IMR-90 (cell line): ENCODE measurements around the gene CIRBP. TPM values are rescaled to one million over a fixed set of nuclear protein-coding genes. Genes with fewer than 3 reads are reported as not detected.
A peak's percentile ranks its signal among the peaks of the same experiment; 100 is the strongest.

ENCODE experiments used
- ELK1 ChIP-seq: fragments of 150-350 bp; IDR thresholded peaks from 2 replicates; pipeline ENCODE4 v1.6.1; 2016; ENCODE audit warnings: low read depth, mild to moderate bottlenecking, low read length, moderate library complexity, borderline replicate concordance
- MAZ ChIP-seq: IDR thresholded peaks from 2 replicates; pipeline ENCODE4 v1.6.1; 2012; ENCODE audit warnings: low read depth, mild to moderate bottlenecking, low read length, improper control_type of control experiment, moderate library complexity, borderline replicate concordance
- MXI1 ChIP-seq: IDR thresholded peaks from 2 replicates; pipeline ENCODE4 v1.6.1; 2012; ENCODE audit warnings: low read depth, mild to moderate bottlenecking, low read length, moderate library complexity, borderline replicate concordance
- NFE2L2 ChIP-seq: fragments of 150-350 bp; IDR thresholded peaks from 2 replicates; pipeline ENCODE4 v1.6.1; 2016; ENCODE audit warnings: low read depth, mild to moderate bottlenecking, low read length
- RAD21 ChIP-seq: IDR thresholded peaks from 2 replicates; pipeline ENCODE4 v1.6.1; 2012; ENCODE audit warnings: low read length, improper control_type of control experiment
- RFX5 ChIP-seq: IDR thresholded peaks from 2 replicates; pipeline ENCODE4 v1.8.0; 2012; ENCODE audit warnings: low read depth, mild to moderate bottlenecking, low read length, moderate library complexity
- polyA plus RNA-seq, 3 experiments: library from polyadenylated mRNA; depleted of rRNA; stranded (reverse); fragments of >200 nt; gene quantifications; 2 replicates each; pipeline ENCODE4 v1.2.3, GENCODE V29; 2012; ENCODE audit warnings: low replicate concordance in 1 of 3
- total RNA-seq: library from RNA; depleted of rRNA; stranded (reverse); fragments of >200 nt; gene quantifications from 2 replicates; pipeline ENCODE4 v1.2.3, GENCODE V29; 2012

The CIRBP gene
- total and polyA plus RNA-seq, 2 of the 4 experiments (the other 2 are of a cell fraction) = 299 to 542 TPM

- no peak for TF ChIP-seq MXI1
- peak; percentile 48; the same call in 1 of the 2 replicates for TF ChIP-seq NFE2L2
- TF ChIP-seq RFX5 = no peak
- no peak for TF ChIP-seq ELK1
- no peak; the same call in 1 of the 2 replicates for TF ChIP-seq MAZ
- TF ChIP-seq RAD21 = 0 out of 2 replicates have a peak, but pooled peaks have one; percentile 18
Measured at GRCh38 chr19:1248786-1249297, 20.3 kb upstream of the CIRBP start (continued).
